ENCODE results near the gene SYT14.
A peak's percentile ranks its signal among the peaks of the same experiment; 100 is the strongest.
"Not testable (repeated sequence)": the region's sequence is repeated elsewhere in the genome, so short reads cannot be mapped to it uniquely, and the experiment has no call there.

SYT14 gene

GRCh38 chr1:210195635-210196160 lies 257.7 kb downstream of the SYT14 start:
- Histone ChIP-seq H3K36me3 (no peaks in the 10 kb centered on the region), H3K27ac (no peak overlapping the region), H3K9me3 (peaks cover 0 to 9% (median 0%) of the 10 kb centered on the region in 3 donors), H3K4me1 (no peaks in the 10 kb centered on the region), H3K4me3 (no peak overlapping the region), H3K27me3 (no peaks in the 10 kb centered on the region)
- intact Hi-C loops (cut with DNase I; ENCODE audit: low total_unique reads): loop anchor here (5.0 kb wide), 1 partner anchor 117 kb away; no protein-coding TSS in a partner anchor
- TF ChIP-seq CTCF (IDR thresholded peaks at IDR 0.05): no peak
- DNase-seq: no peak

- not testable (repeated sequence) for H3K27ac ChIP-seq, H3K4me3 ChIP-seq, H3K36me3 ChIP-seq, H3K4me1 ChIP-seq, H3K27me3 ChIP-seq, DNase-seq, H3K9me3 ChIP-seq
- intact Hi-C loops (cut with DNase I; ENCODE audit: low total_unique reads): loop anchor here (5.0 kb wide), 1 partner anchor 116 kb away; no protein-coding TSS in a partner anchor
Observed at GRCh38 chr1:210196266-210196665, 258.2 kb downstream of the SYT14 start.

GRCh38 chr1:210198840-210199239 lies 260.8 kb downstream of the SYT14 start:
- no peaks in the 10 kb centered on the region for H3K27me3 ChIP-seq
- no peak for TF ChIP-seq CTCF (IDR thresholded peaks at IDR 0.05)
- H3K36me3 ChIP-seq: no peaks in the 10 kb centered on the region
- intact Hi-C loops (cut with DNase I; ENCODE audit: low total_unique reads): loop anchor here (5.0 kb wide), 1 partner anchor 113 kb away; no protein-coding TSS in a partner anchor
- DNase-seq: no peak
- no peaks in the 10 kb centered on the region for H3K4me1 ChIP-seq
- peaks cover 0 to 9% (median 0%) of the 10 kb centered on the region in 3 donors for H3K9me3 ChIP-seq
- no peak overlapping the region for H3K4me3 ChIP-seq
- H3K27ac ChIP-seq: no peak overlapping the region

GRCh38 chr1:210200124-210200736 lies 262.2 kb downstream of the SYT14 start:
- H3K4me1 ChIP-seq: no peaks in the 10 kb centered on the region
- no peaks in the 10 kb centered on the region for H3K36me3 ChIP-seq
- peak; percentile 27 to 40 for TF ChIP-seq CTCF (IDR thresholded peaks at IDR 0.05)
- H3K4me3 ChIP-seq: no peak overlapping the region
- H3K9me3 ChIP-seq: peaks cover 0 to 9% (median 0%) of the 10 kb centered on the region in 3 donors
- H3K27me3 ChIP-seq: no peaks in the 10 kb centered on the region
- DNase-seq: no peak
- no peak overlapping the region for H3K27ac ChIP-seq
- intact Hi-C loops (cut with DNase I; ENCODE audit: low total_unique reads): no loop called here

GRCh38 chr1:210201681-210202080 lies 263.7 kb downstream of the SYT14 start:
- intact Hi-C loops (cut with DNase I; ENCODE audit: low total_unique reads): no loop called here
- TF ChIP-seq CTCF (IDR thresholded peaks at IDR 0.05): no peak
- H3K9me3 ChIP-seq: no peaks in the 10 kb centered on the region
- DNase-seq: no peak
- no peak overlapping the region for H3K4me3 ChIP-seq
- no peaks in the 10 kb centered on the region for H3K4me1 ChIP-seq
- no peaks in the 10 kb centered on the region for H3K36me3 ChIP-seq
- no peak overlapping the region for H3K27ac ChIP-seq
- H3K27me3 ChIP-seq: no peaks in the 10 kb centered on the region

- no peaks in the 10 kb centered on the region for H3K4me1 ChIP-seq
- H3K9me3 ChIP-seq: no peaks in the 10 kb centered on the region
- intact Hi-C loops (cut with DNase I; ENCODE audit: low total_unique reads): loop anchor here (5.0 kb wide), 1 partner anchor 939 kb away; no protein-coding TSS in a partner anchor
- H3K27ac ChIP-seq: no peak overlapping the region
- no peak for DNase-seq
- no peak overlapping the region for H3K4me3 ChIP-seq
- no peaks in the 10 kb centered on the region for H3K27me3 ChIP-seq
- TF ChIP-seq CTCF (IDR thresholded peaks at IDR 0.05): no peak
- no peaks in the 10 kb centered on the region for H3K36me3 ChIP-seq
Observed at GRCh38 chr1:210207597-210208450, 269.8 kb downstream of the SYT14 start.
